Liver (tissue), 9 donors: ENCODE measurements around the gene AEBP2. TPM values are rescaled to one million over a fixed set of nuclear protein-coding genes. Genes with fewer than 3 reads are reported as not detected.

Experiments used
- DNase-seq: peaks from one replicate; pipeline ENCODE4 v3.0.0-alpha.2; 2017; ENCODE audit warnings: low spot score
- H3K27ac ChIP-seq, 2 donors: one replicate each; pipeline ENCODE4 v1.7.0; 2013; ENCODE audit warnings: inconsistent platforms in 2 of 2, low read length in 2 of 2, control low read depth in 1 of 2, low read depth in 1 of 2, mild to moderate bottlenecking in 1 of 2
- H3K27me3 ChIP-seq, 4 donors: one replicate each; pipeline versions ENCODE4 v1.6.1 to v1.7.0; 2013; ENCODE audit warnings: low read length in 3 of 4, inconsistent platforms in 1 of 4, mild to moderate bottlenecking in 1 of 4, moderate library complexity in 1 of 4; ENCODE audit not compliant: control insufficient read depth in 4 of 4, insufficient read depth in 4 of 4
- H3K36me3 ChIP-seq, 4 donors: one replicate each; pipeline versions ENCODE4 v1.6.1 to v1.7.0; 2013; ENCODE audit warnings: low read length in 3 of 4, mild to moderate bottlenecking in 3 of 4, low read depth in 1 of 4, moderate library complexity in 1 of 4; ENCODE audit not compliant: control insufficient read depth in 4 of 4, insufficient read depth in 3 of 4
- H3K4me1 ChIP-seq, 4 donors: one replicate each; pipeline versions ENCODE4 v1.6.1 to v1.7.0; 2013; ENCODE audit warnings: low read length in 3 of 4, mild to moderate bottlenecking in 3 of 4, moderate library complexity in 1 of 4; ENCODE audit not compliant: control insufficient read depth in 4 of 4, insufficient read depth in 4 of 4
- H3K4me3 ChIP-seq, 3 donors: one replicate each; pipeline versions ENCODE4 v1.6.1 to v1.7.0; 2013; ENCODE audit warnings: low read length in 3 of 3, control low read depth in 1 of 3, low read depth in 1 of 3, mild to moderate bottlenecking in 1 of 3
- H3K9ac ChIP-seq, 2 donors: one replicate each; pipeline ENCODE4 v1.7.0; 2013; ENCODE audit warnings: low read length in 2 of 2, mild to moderate bottlenecking in 2 of 2, moderate library complexity in 2 of 2, control low read depth in 1 of 2, low read depth in 1 of 2
- H3K9me3 ChIP-seq, 4 donors: one replicate each; pipeline versions ENCODE4 v1.6.1 to v1.7.0; 2013; ENCODE audit warnings: low read length in 3 of 4; ENCODE audit not compliant: control insufficient read depth in 4 of 4
- EGR1 ChIP-seq, 2 donors: IDR thresholded peaks; 2 replicates each; pipeline ENCODE4 v1.6.1; 2016 to 2018; ENCODE audit warnings: antibody characterized with exemption in 2 of 2, low read depth in 2 of 2
- FOXA1 ChIP-seq: IDR thresholded peaks from 2 replicates; pipeline ENCODE4 v1.6.1; 2016; ENCODE audit warnings: antibody characterized with exemption
- FOXA2 ChIP-seq: IDR thresholded peaks from 2 replicates; pipeline ENCODE4 v1.6.1; 2016; ENCODE audit warnings: antibody characterized with exemption
- GABPA ChIP-seq, 2 donors: IDR thresholded peaks in 1 of 2; conservative IDR thresholded peaks in 1 of 2; 2 replicates each; pipeline ENCODE4 v1.6.1; 2016; ENCODE audit warnings: antibody characterized with exemption in 2 of 2, mild to moderate bottlenecking in 1 of 2, moderate library complexity in 1 of 2
- HNF4A ChIP-seq, 2 donors: conservative IDR thresholded peaks; 2 replicates each; pipeline ENCODE4 v1.6.1; 2016; ENCODE audit warnings: antibody characterized with exemption in 2 of 2, mild to moderate bottlenecking in 2 of 2
- NR2F2 ChIP-seq: IDR thresholded peaks from 2 replicates; pipeline ENCODE4 v1.6.1; 2016; ENCODE audit warnings: antibody characterized with exemption
- RAD21 ChIP-seq, 2 donors: IDR thresholded peaks; 2 replicates each; pipeline ENCODE4 v1.6.1; 2016; ENCODE audit warnings: antibody characterized with exemption in 2 of 2, mild to moderate bottlenecking in 2 of 2
- RXRA ChIP-seq, 2 donors: IDR thresholded peaks; 2 replicates each; pipeline ENCODE4 v1.6.1; 2017 to 2018; ENCODE audit warnings: antibody characterized with exemption in 2 of 2, mild to moderate bottlenecking in 1 of 2
- SP1 ChIP-seq: IDR thresholded peaks from 2 replicates; pipeline ENCODE4 v1.6.1; 2018; ENCODE audit warnings: antibody characterized with exemption, mild to moderate bottlenecking
- YY1 ChIP-seq: IDR thresholded peaks from 2 replicates; pipeline ENCODE4 v1.6.1; 2016; ENCODE audit warnings: antibody characterized with exemption, mild to moderate bottlenecking
- WGBS: extraction: QIAGEN DNeasy Blood & Tissue Kit; methylation state at CpG from one replicate; pipeline ENCODE4 v1.1.7; 2013; 5-methylcytosine and 5-hydroxymethylcytosine counted together
- polyA plus RNA-seq, 2 donors: library from polyadenylated mRNA; stranded (reverse) in 1 of 2; unstranded in 1 of 2; fragments of 200-250 nt in 1 of 2; fragments of >200 nt in 1 of 2; fragmentation: Nextera tagmentation in 1 of 2; extraction: Ambion mirVana in 1 of 2; gene quantifications; one replicate each; pipeline versions ENCODE4 v1.2.1 to v1.2.3, GENCODE V29; 2013 to 2015
- total RNA-seq, 2 donors: library from RNA; depleted of rRNA; stranded (reverse); fragments of >200 nt; gene quantifications; one replicate each; pipeline ENCODE4 v1.2.3, GENCODE V29; 2014
- TF ChIP-seq, protein P1 (sequence below): fragments of 150-350 bp; IDR thresholded peaks from 2 replicates; pipeline ENCODE4 v1.5.1; 2017; ENCODE audit warnings: improper control_type of control experiment, low read depth, low read length; ENCODE audit not compliant: missing input control
- TF ChIP-seq, protein P2 (sequence below): IDR thresholded peaks from 2 replicates; pipeline ENCODE4 v1.6.1; 2016; ENCODE audit warnings: antibody characterized with exemption
- TF ChIP-seq, protein P3 (sequence below): IDR thresholded peaks from 2 replicates; pipeline ENCODE4 v1.6.1; 2016; ENCODE audit warnings: antibody characterized with exemption
- TF ChIP-seq, protein P4 (sequence below): IDR thresholded peaks from 2 replicates; pipeline ENCODE4 v1.6.1; 2016; ENCODE audit warnings: antibody characterized with exemption, mild to moderate bottlenecking
- TF ChIP-seq, protein P5 (sequence below): IDR thresholded peaks from 2 replicates; pipeline ENCODE4 v1.6.1; 2016; ENCODE audit warnings: antibody characterized with exemption
- donor health status: healthy.
- donor health status: healthy.
- donor health status: healthy.
- donor health status: healthy.
- donor health status: healthy.

Gene AEBP2
- total and polyA plus RNA-seq, 4 donors: 4.6 to 18.8 (median 8.9) TPM

DNA sequence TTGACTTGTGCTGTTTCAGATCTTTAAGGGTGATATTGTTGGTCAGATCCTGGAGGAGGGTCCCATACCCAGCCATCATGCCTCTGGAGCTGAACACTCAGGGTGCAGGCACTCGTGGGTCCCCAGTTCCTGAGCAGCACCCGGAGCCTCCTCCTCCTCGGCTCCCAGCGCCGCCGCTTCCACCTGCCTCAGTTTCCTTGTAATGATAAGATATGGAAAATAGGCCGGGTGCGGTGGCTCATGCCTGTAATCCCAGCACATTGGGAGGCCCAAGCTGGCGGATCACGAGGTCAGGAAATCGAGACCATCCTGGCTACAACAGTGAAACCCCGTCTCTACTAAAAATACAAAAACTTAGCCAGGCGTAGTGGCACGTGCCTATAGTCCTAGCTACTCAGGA is 20.2 kb upstream of the AEBP2 start (continued):
- TF ChIP-seq, protein P1, sequence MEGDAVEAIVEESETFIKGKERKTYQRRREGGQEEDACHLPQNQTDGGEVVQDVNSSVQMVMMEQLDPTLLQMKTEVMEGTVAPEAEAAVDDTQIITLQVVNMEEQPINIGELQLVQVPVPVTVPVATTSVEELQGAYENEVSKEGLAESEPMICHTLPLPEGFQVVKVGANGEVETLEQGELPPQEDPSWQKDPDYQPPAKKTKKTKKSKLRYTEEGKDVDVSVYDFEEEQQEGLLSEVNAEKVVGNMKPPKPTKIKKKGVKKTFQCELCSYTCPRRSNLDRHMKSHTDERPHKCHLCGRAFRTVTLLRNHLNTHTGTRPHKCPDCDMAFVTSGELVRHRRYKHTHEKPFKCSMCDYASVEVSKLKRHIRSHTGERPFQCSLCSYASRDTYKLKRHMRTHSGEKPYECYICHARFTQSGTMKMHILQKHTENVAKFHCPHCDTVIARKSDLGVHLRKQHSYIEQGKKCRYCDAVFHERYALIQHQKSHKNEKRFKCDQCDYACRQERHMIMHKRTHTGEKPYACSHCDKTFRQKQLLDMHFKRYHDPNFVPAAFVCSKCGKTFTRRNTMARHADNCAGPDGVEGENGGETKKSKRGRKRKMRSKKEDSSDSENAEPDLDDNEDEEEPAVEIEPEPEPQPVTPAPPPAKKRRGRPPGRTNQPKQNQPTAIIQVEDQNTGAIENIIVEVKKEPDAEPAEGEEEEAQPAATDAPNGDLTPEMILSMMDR: no peak
- TF ChIP-seq EGR1 (IDR thresholded peaks at IDR 0.05; ENCODE audit: low read depth in 2 of 2): no peak

DNA sequence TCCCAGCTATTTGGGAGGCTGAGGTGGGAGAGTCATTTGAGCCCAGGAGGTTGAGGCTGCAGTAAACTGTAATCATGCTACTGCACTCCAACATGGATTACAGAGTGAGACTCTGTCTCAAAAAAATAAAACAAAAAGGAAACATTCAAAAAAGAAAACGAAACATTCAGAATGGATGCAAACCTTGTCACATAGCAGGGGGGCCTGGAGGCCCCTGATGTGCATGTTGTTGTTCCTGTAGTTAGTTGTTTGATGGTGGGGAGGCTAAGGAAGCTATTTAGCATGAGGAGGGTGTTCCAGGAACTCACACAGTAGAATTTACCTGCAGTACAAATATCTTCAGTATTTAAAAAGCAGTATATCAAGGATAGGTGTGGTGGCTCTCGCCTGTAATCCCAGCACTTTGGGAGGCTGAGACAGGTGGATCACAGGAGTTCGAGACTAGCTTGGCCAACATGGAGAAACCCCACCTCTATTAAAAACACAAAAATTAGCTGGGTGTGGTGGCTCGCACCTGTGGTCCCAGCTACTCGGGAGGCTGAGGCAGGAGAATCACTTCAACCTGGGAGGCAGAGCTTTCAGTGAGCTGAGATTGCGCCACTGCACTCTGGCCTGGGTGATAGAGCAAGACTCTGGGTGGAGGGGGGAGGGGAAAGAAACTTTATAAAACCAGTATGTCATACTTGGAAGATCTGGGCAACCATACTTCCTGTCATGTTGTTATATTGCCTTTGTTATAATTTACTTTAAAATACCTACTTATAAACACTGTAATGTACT is 17.6 kb upstream of the AEBP2 start:
- H3K27ac ChIP-seq: no peak overlapping the region
- H3K9ac ChIP-seq: no peak overlapping the region
- TF ChIP-seq FOXA1 (no peak), RXRA (IDR thresholded peaks at IDR 0.05) (no peak), HNF4A (conservative IDR thresholded peaks at IDR 0.05) (no peak), SP1 (no peak), FOXA2 (no peak), GABPA (IDR thresholded peaks at IDR 0.05 in 1 of 2, conservative IDR thresholded peaks at IDR 0.05 in 1 of 2) (no peak), YY1 (no peak), RAD21 (IDR thresholded peaks at IDR 0.05) (no peak)
- TF ChIP-seq, protein P2, sequence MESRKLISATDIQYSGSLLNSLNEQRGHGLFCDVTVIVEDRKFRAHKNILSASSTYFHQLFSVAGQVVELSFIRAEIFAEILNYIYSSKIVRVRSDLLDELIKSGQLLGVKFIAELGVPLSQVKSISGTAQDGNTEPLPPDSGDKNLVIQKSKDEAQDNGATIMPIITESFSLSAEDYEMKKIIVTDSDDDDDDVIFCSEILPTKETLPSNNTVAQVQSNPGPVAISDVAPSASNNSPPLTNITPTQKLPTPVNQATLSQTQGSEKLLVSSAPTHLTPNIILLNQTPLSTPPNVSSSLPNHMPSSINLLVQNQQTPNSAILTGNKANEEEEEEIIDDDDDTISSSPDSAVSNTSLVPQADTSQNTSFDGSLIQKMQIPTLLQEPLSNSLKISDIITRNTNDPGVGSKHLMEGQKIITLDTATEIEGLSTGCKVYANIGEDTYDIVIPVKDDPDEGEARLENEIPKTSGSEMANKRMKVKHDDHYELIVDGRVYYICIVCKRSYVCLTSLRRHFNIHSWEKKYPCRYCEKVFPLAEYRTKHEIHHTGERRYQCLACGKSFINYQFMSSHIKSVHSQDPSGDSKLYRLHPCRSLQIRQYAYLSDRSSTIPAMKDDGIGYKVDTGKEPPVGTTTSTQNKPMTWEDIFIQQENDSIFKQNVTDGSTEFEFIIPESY: no peak
- TF ChIP-seq, protein P1: no peak
- H3K9me3 ChIP-seq: no peaks in the 10 kb centered on the region
- H3K27me3 ChIP-seq: no peaks in the 10 kb centered on the region
- H3K4me1 ChIP-seq: no peaks in the 10 kb centered on the region
- H3K4me3 ChIP-seq: no peak overlapping the region
- H3K36me3 ChIP-seq: no peaks in the 10 kb centered on the region
- no peak for DNase-seq
- 89% methylated on average over 6 of the region's 6 CpGs for WGBS

DNA sequence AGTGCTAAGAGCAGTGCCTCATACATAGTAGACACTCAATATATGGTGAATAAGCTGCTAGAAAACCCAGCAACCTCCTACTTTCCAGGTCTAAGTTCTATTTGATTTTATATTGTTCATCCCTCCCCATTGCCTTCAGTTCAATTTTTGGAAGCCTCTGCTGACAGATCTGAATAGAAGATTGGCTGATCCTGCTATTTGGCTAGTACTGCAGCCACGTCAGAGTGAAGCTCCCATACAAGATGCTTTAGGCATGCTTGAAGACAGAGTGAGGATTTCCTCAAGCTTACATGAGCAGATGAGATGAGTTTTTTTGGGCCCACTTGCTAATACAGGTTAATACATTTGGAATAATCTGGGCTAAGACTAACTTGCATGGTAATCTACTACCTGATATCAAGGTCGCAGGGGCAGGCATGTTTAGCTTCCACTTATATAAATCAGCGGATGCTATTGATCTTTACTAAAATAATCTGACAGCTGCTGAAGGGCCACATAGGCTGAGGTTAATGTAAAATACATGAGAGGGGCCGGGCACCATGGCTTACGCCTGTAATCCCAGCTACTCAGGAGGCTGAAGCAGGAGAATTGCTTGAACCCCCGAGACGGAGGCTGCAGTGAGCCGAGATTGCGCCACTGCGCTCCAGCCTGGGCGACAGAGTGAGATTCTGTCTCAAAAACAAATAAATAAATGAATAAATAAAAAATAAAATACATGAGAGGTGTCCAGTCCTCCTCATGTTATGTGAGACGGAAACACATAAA is 15.9 kb upstream of the AEBP2 start:
- Histone ChIP-seq H3K9ac (no peak overlapping the region), H3K27me3 (no peaks in the 10 kb centered on the region), H3K4me1 (no peaks in the 10 kb centered on the region), H3K9me3 (no peaks in the 10 kb centered on the region), H3K27ac (no peak overlapping the region), H3K4me3 (no peak overlapping the region), H3K36me3 (no peaks in the 10 kb centered on the region)
- 94% methylated on average over 12 of the region's 12 CpGs for WGBS
- no peak for DNase-seq
- TF ChIP-seq, protein P3, sequence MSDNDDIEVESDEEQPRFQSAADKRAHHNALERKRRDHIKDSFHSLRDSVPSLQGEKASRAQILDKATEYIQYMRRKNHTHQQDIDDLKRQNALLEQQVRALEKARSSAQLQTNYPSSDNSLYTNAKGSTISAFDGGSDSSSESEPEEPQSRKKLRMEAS: no peak
- TF ChIP-seq, protein P4, sequence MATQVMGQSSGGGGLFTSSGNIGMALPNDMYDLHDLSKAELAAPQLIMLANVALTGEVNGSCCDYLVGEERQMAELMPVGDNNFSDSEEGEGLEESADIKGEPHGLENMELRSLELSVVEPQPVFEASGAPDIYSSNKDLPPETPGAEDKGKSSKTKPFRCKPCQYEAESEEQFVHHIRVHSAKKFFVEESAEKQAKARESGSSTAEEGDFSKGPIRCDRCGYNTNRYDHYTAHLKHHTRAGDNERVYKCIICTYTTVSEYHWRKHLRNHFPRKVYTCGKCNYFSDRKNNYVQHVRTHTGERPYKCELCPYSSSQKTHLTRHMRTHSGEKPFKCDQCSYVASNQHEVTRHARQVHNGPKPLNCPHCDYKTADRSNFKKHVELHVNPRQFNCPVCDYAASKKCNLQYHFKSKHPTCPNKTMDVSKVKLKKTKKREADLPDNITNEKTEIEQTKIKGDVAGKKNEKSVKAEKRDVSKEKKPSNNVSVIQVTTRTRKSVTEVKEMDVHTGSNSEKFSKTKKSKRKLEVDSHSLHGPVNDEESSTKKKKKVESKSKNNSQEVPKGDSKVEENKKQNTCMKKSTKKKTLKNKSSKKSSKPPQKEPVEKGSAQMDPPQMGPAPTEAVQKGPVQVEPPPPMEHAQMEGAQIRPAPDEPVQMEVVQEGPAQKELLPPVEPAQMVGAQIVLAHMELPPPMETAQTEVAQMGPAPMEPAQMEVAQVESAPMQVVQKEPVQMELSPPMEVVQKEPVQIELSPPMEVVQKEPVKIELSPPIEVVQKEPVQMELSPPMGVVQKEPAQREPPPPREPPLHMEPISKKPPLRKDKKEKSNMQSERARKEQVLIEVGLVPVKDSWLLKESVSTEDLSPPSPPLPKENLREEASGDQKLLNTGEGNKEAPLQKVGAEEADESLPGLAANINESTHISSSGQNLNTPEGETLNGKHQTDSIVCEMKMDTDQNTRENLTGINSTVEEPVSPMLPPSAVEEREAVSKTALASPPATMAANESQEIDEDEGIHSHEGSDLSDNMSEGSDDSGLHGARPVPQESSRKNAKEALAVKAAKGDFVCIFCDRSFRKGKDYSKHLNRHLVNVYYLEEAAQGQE: no peak
- TF ChIP-seq FOXA1 (no peak), EGR1 (IDR thresholded peaks at IDR 0.05; ENCODE audit: low read depth in 2 of 2) (no peak), YY1 (no peak), SP1 (no peak), NR2F2 (no peak)
- TF ChIP-seq, protein P5, sequence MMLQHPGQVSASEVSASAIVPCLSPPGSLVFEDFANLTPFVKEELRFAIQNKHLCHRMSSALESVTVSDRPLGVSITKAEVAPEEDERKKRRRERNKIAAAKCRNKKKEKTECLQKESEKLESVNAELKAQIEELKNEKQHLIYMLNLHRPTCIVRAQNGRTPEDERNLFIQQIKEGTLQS: no peak
